OCI-LY7 (cell line): ENCODE measurements around the gene GXYLT2. TPM values are rescaled to one million over a fixed set of nuclear protein-coding genes. Genes with fewer than 3 reads are reported as not detected.

Experiments
- BruUV-seq: library from RNA; stranded (reverse); fragments of 400-500 nt; replicated peaks from 2 replicates; lab custom pipeline; 2021; lab: Mats Ljungman, UMichigan
- CTCF ChIA-PET: fragments of 300-600 bp; sonication (Branson Sonifier 250); formaldehyde crosslinking; loops from one replicate; lab custom pipeline; 2022; ENCODE audit warnings: antibody characterized with exemption; ENCODE audit not compliant: unreplicated experiment; lab: Charles Lee
- POLR2A ChIA-PET: fragments of 300-600 bp; sonication (Branson Sonifier 250); formaldehyde crosslinking; loops from one replicate; lab custom pipeline; 2022; ENCODE audit warnings: antibody characterized with exemption; lab: Charles Lee
- DNase-seq: peaks from one replicate; pipeline ENCODE4 v3.0.0-alpha.2; 2015; ENCODE audit warnings: low spot score
- H2AFZ ChIP-seq: fragments of 200-600 bp; sonication (generic), shearing (Covaris generic); 2 replicates; pipeline ENCODE4 v1.6.1; 2014; ENCODE audit warnings: mild to moderate bottlenecking, antibody characterized with exemption, low read length, moderate library complexity
- H3K27ac ChIP-seq: fragments of 200-600 bp; sonication (generic); 2 replicates; pipeline ENCODE4 v1.5.1; 2014; ENCODE audit warnings: mixed run types, low read depth, mild to moderate bottlenecking, moderate library complexity, low read length, inconsistent platforms; ENCODE audit not compliant: poor library complexity, severe bottlenecking
- H3K36me3 ChIP-seq: fragments of 200-600 bp; sonication (generic); 2 replicates; pipeline ENCODE4 v1.6.1; 2014; ENCODE audit warnings: mild to moderate bottlenecking, antibody characterized with exemption, low read length, moderate library complexity, mixed read lengths; ENCODE audit not compliant: insufficient read depth
- H3K4me1 ChIP-seq: fragments of 200-600 bp; sonication (generic); 2 replicates; pipeline ENCODE4 v1.5.1; 2014; ENCODE audit warnings: mild to moderate bottlenecking, low read length; ENCODE audit not compliant: insufficient read depth, poor library complexity, severe bottlenecking
- H3K4me2 ChIP-seq: fragments of 200-600 bp; sonication (generic); 2 replicates; pipeline ENCODE4 v1.6.1; 2014; ENCODE audit warnings: mild to moderate bottlenecking, low read length
- H3K4me3 ChIP-seq: fragments of 200-600 bp; sonication (generic); 2 replicates; pipeline ENCODE4 v1.5.1; 2014; ENCODE audit warnings: mild to moderate bottlenecking, low read depth, low read length; ENCODE audit not compliant: poor library complexity, severe bottlenecking
- H3K79me2 ChIP-seq: fragments of 200-600 bp; sonication (generic); 2 replicates; pipeline ENCODE4 v1.6.1; 2016; ENCODE audit warnings: low read depth, mild to moderate bottlenecking, low read length, moderate library complexity, mixed read lengths; ENCODE audit not compliant: insufficient read depth
- H3K9me2 ChIP-seq: fragments of 200-600 bp; sonication (generic); 2 replicates; pipeline ENCODE4 v1.6.1; 2016; ENCODE audit warnings: mild to moderate bottlenecking, low read length, mixed read lengths; ENCODE audit not compliant: insufficient read depth
- H3K9me3 ChIP-seq: fragments of 200-600 bp; sonication (generic); 2 replicates; pipeline ENCODE4 v1.6.1; 2014; ENCODE audit warnings: mild to moderate bottlenecking, mixed run types, low read length, mixed read lengths
- H4K20me1 ChIP-seq: fragments of 200-600 bp; sonication (generic); 2 replicates; pipeline ENCODE4 v1.6.1; 2014; ENCODE audit warnings: mild to moderate bottlenecking, antibody characterized with exemption, low read length, moderate library complexity, mixed read lengths; ENCODE audit not compliant: insufficient read depth
- EZH2phosphoT487 ChIP-seq: fragments of 200-600 bp; sonication (generic); IDR thresholded peaks from 2 replicates; pipeline ENCODE4 v1.6.1; 2018; ENCODE audit warnings: low read depth, borderline replicate concordance, mild to moderate bottlenecking, mixed run types, antibody characterized with exemption, low read length, moderate library complexity, mixed read lengths
- intact Hi-C: fragments of 100-400 bp; cut with micrococcal nuclease; formaldehyde crosslinking; loops from one replicate; pipeline ENCODE4 v1.10.0; 2022; ENCODE audit not compliant: unreplicated experiment
- total RNA-seq, 2 experiments: library from RNA; depleted of rRNA in 1 of 2; stranded (reverse); fragments of >200 nt in 1 of 2; shearing (Covaris generic) in 1 of 2; gene quantifications; 2 replicates each; pipeline ENCODE4 v1.2.3, GENCODE V29; 2014 to 2022
- TF ChIP-seq, protein P1 (sequence below): fragments of 200-600 bp; sonication (generic); conservative IDR thresholded peaks from 2 replicates; pipeline ENCODE4 v1.5.1; 2014; ENCODE audit warnings: mild to moderate bottlenecking, antibody characterized with exemption, low read length, moderate library complexity, mixed read lengths

The GXYLT2 gene
- total RNA-seq, 2 experiments from 2014 or later, result not detected

DNA sequence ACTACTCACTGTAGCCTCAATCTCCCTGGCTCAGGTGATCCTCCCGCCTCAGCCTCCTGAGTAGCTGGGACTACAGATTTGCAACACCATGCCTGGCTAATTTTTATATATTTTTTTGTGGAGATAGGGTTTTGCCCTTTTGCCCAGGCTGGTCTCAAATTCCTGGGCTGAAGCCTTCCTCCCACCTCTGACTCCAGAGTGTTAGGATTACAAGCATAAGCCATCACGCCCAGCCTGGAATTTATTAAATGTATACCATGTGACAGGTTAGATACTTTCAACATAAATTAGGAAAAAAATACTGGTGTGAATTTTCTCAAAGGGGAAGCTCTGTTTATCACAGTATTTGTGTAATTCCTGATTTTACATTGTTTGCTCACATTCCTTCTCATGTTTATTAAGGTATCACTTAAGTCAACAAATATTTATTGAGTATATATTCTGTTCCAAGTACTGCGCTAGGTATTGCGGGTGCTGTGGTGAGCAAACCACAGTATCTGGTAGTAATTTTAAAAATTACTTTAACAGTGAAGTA is 133.5 kb downstream of the GXYLT2 start:
- CTCF ChIA-PET, result no interaction called here
- Histone ChIP-seq H3K27ac (no peak overlapping the region), H3K36me3 (peaks cover 82% of the 10 kb centered on the region), H3K9me3 (no peaks in the 10 kb centered on the region), H3K4me1 (no peaks in the 10 kb centered on the region), H2AFZ (no peak overlapping the region), H3K4me3 (no peak overlapping the region), H3K9me2 (no peaks in the 10 kb centered on the region), H4K20me1 (peaks cover 56% of the 10 kb centered on the region), H3K79me2 (peaks cover 100% of the 10 kb centered on the region), H3K4me2 (no peak overlapping the region)
- POLR2A ChIA-PET, result interaction anchor here (0.6 to 2.2 kb wide), 6 partner anchors 11 to 1136 kb away, joined by 3 to 8 read pairs (median 6); no protein-coding TSS in a partner anchor
- TF ChIP-seq EZH2phosphoT487, result no peak
- TF ChIP-seq, protein P1, sequence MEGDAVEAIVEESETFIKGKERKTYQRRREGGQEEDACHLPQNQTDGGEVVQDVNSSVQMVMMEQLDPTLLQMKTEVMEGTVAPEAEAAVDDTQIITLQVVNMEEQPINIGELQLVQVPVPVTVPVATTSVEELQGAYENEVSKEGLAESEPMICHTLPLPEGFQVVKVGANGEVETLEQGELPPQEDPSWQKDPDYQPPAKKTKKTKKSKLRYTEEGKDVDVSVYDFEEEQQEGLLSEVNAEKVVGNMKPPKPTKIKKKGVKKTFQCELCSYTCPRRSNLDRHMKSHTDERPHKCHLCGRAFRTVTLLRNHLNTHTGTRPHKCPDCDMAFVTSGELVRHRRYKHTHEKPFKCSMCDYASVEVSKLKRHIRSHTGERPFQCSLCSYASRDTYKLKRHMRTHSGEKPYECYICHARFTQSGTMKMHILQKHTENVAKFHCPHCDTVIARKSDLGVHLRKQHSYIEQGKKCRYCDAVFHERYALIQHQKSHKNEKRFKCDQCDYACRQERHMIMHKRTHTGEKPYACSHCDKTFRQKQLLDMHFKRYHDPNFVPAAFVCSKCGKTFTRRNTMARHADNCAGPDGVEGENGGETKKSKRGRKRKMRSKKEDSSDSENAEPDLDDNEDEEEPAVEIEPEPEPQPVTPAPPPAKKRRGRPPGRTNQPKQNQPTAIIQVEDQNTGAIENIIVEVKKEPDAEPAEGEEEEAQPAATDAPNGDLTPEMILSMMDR, result no peak
- intact Hi-C loops, result no loop called here
- no peak for DNase-seq
- no TSS peak for BruUV-seq

DNA sequence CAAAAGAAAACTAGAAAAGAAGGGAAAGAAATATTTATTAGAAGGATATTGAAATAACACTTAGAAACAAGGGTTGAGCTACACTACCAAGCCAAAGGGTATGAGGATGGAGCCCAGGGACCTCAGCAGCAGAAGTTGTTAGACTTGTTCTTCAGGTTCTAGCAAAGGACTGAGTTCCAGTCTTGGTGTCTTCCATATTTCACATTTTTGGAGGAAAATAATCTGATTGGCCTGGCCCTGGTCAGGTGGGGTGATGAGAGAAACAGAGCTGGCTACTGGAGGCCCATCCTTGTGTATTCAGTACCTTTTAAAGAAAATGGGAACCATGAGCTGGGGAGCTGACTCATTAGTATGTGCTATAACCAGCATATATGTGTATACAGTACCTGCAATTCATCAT is 137.0 kb downstream of the GXYLT2 start:
- no peak overlapping the region for H3K4me2 ChIP-seq
- ChIA-PET CTCF (no interaction called here), POLR2A (interaction anchor here (1.3 to 1.7 kb wide), 2 partner anchors 8 to 26 kb away, joined by 3 to 6 read pairs; no protein-coding TSS in a partner anchor)
- intact Hi-C loops, result no loop called here
- H4K20me1 ChIP-seq, result peaks cover 30% of the 10 kb centered on the region
- peaks cover 86% of the 10 kb centered on the region for H3K36me3 ChIP-seq
- H3K4me3 ChIP-seq, result no peak overlapping the region
- no TSS peak for BruUV-seq
- H3K79me2 ChIP-seq, result peaks cover 100% of the 10 kb centered on the region
- H3K9me3 ChIP-seq, result no peaks in the 10 kb centered on the region
- H3K4me1 ChIP-seq, result no peaks in the 10 kb centered on the region
- TF ChIP-seq EZH2phosphoT487, result no peak
- TF ChIP-seq, protein P1, result no peak
- H3K27ac ChIP-seq, result no peak overlapping the region
- H2AFZ ChIP-seq, result no peak overlapping the region
- DNase-seq, result no peak
- no peaks in the 10 kb centered on the region for H3K9me2 ChIP-seq

DNA sequence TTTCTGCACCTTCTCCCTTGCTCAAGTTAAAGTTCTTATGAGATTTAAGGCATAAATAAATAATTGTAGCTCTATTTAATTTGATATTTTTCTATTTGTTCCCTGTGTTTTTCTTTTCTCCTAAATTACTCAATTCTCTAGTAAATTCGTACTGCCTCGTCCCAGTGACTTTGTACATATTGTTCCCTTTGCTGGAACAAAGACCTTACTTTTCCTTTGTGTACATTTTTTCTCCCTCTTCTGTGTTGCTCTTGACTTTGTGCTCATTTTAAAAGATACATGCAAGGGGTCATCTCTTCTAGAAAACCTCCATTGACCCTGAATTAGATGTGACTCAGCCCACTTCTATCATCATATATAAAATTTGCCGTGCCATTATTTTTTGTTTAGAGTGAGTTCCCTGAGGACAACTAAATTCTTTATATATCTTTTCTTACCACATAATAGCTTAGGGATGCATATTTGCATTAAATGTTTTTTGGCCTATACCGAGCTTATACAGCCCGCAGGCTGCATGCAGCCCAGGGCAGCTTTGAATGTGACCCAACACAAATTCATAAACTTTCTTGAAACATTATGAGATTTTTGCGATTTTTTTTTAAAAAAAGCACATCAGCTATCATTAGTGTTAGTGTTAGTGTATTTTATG is 138.4 kb downstream of the GXYLT2 start:
- Histone ChIP-seq H2AFZ (no peak overlapping the region), H3K79me2 (peaks cover 100% of the 10 kb centered on the region), H3K4me1 (no peaks in the 10 kb centered on the region), H3K4me3 (no peak overlapping the region), H4K20me1 (peaks cover 26% of the 10 kb centered on the region), H3K27ac (no peak overlapping the region), H3K9me2 (no peaks in the 10 kb centered on the region), H3K4me2 (no peak overlapping the region), H3K9me3 (no peaks in the 10 kb centered on the region), H3K36me3 (peaks cover 89% of the 10 kb centered on the region)
- no TSS peak for BruUV-seq
- CTCF ChIA-PET, result no interaction called here
- TF ChIP-seq EZH2phosphoT487, result no peak
- TF ChIP-seq, protein P1, result no peak
- POLR2A ChIA-PET, result interaction anchor here (0.6 to 1.7 kb wide), 6 partner anchors 9 to 1644 kb away, joined by 3 to 6 read pairs (median 3); no protein-coding TSS in a partner anchor
- intact Hi-C loops, result no loop called here
- DNase-seq, result no peak
